HG02852 (cell line): ENCODE results near the gene UBXN4.
"Not testable (repeated sequence)": the region's sequence is repeated elsewhere in the genome, so short reads cannot be mapped to it uniquely, and the experiment has no call there.

Experiments
- ATAC-seq: cut with Tn5 transposase; IDR thresholded peaks from one replicate; pipeline ENCODE4 v1.9.1; 2021; ENCODE audit warnings: mild to moderate bottlenecking, moderate library complexity; ENCODE audit not compliant: unreplicated experiment

UBXN4 gene

GRCh38 chr2:135803278-135803677 is 61.6 kb downstream of the UBXN4 start:
- no peak for ATAC-seq

GRCh38 chr2:135807874-135808273 is 66.2 kb downstream of the UBXN4 start:
- not testable (repeated sequence) for ATAC-seq

- ATAC-seq, result no peak
These were observed 71.4 kb downstream of the UBXN4 start for GRCh38 chr2:135812907-135813511.

GRCh38 chr2:135815269-135815668 is 73.6 kb downstream of the UBXN4 start:
- no peak for ATAC-seq

- ATAC-seq, result no peak
These were observed 75.8 kb downstream of the UBXN4 start for GRCh38 chr2:135817466-135817865.

GRCh38 chr2:135817951-135818350 is 76.3 kb downstream of the UBXN4 start:
- no peak for ATAC-seq

GRCh38 chr2:135818937-135819610 is 77.4 kb downstream of the UBXN4 start:
- no peak for ATAC-seq

GRCh38 chr2:135820003-135820618 is 78.5 kb downstream of the UBXN4 start:
- ATAC-seq, result peak; percentile 89

- no peak for ATAC-seq
These were observed 79.5 kb downstream of the UBXN4 start for GRCh38 chr2:135821190-135821589.

GRCh38 chr2:135822855-135823254 is 81.2 kb downstream of the UBXN4 start:
- ATAC-seq, result no peak

- no peak for ATAC-seq
These were observed 83.5 kb downstream of the UBXN4 start for GRCh38 chr2:135825131-135825530.

GRCh38 chr2:135825550-135826176 is 84.0 kb downstream of the UBXN4 start:
- ATAC-seq, result no peak

GRCh38 chr2:135826544-135826943 is 84.9 kb downstream of the UBXN4 start:
- no peak for ATAC-seq

- no peak for ATAC-seq
These were observed 87.9 kb downstream of the UBXN4 start for GRCh38 chr2:135829378-135830135.

GRCh38 chr2:135831180-135831812 is 89.6 kb downstream of the UBXN4 start:
- ATAC-seq, result no peak

GRCh38 chr2:135832891-135833290 is 91.2 kb downstream of the UBXN4 start:
- no peak for ATAC-seq
